GM10847 (cell line): ENCODE data around the gene GPR75.

ENCODE experiments used
- POLR2A ChIP-seq: IDR thresholded peaks from 2 replicates; pipeline ENCODE4 v1.6.1; 2011; ENCODE audit not compliant: insufficient read length; ENCODE audit errors: extremely low read depth

Gene GPR75

GRCh38 chr2:53865962-53866361 is 6.2 kb upstream of the GPR75 start:
- TF ChIP-seq POLR2A: no peak

GRCh38 chr2:53865264-53865663 is 5.5 kb upstream of the GPR75 start:
- no peak for TF ChIP-seq POLR2A

GRCh38 chr2:53863538-53864227 is 3.9 kb upstream of the GPR75 start:
- TF ChIP-seq POLR2A: no peak

- TF ChIP-seq POLR2A: no peak
Measured at GRCh38 chr2:53861824-53862223, 2.1 kb upstream of the GPR75 start.

- TF ChIP-seq POLR2A: no peak
Measured at GRCh38 chr2:53856272-53856671, 3.5 kb downstream of the GPR75 start.

- no peak for TF ChIP-seq POLR2A
Measured at GRCh38 chr2:53854678-53855077, 5.1 kb downstream of the GPR75 start.

GRCh38 chr2:53852532-53852931 is 7.2 kb downstream of the GPR75 start:
- no peak for TF ChIP-seq POLR2A

- TF ChIP-seq POLR2A: no peak
Measured at GRCh38 chr2:53848062-53848461, 11.7 kb downstream of the GPR75 start.

- TF ChIP-seq POLR2A: no peak
Measured at GRCh38 chr2:53843595-53843994, 16.2 kb downstream of the GPR75 start.

- no peak for TF ChIP-seq POLR2A
Measured at GRCh38 chr2:53842891-53843290, 16.9 kb downstream of the GPR75 start.

GRCh38 chr2:53840580-53840979 is 19.2 kb downstream of the GPR75 start:
- no peak for TF ChIP-seq POLR2A

- no peak for TF ChIP-seq POLR2A
Measured at GRCh38 chr2:53829273-53829979, 30.3 kb downstream of the GPR75 start.

- no peak for TF ChIP-seq POLR2A
Measured at GRCh38 chr2:53828331-53828730, 31.4 kb downstream of the GPR75 start.

- TF ChIP-seq POLR2A: no peak
Measured at GRCh38 chr2:53827398-53828175, 32.2 kb downstream of the GPR75 start.

GRCh38 chr2:53826587-53827397 is 33.0 kb downstream of the GPR75 start:
- TF ChIP-seq POLR2A: no peak
